Transverse colon (tissue), 4 donors: ENCODE measurements around the gene WDR27. TPM values are rescaled to one million over a fixed set of nuclear protein-coding genes. Genes with fewer than 3 reads are reported as not detected.

Experiments
- DNase-seq: peaks from one replicate; pipeline ENCODE4 v3.0.0-alpha.2; 2019
- H3K27ac ChIP-seq, 4 donors: fragments of 200-600 bp; sonication (generic); 2 replicates each; pipeline ENCODE4 v1.5.1; 2016 to 2018; ENCODE audit warnings: inconsistent platforms in 4 of 4
- H3K27me3 ChIP-seq: fragments of 200-600 bp; sonication (generic); 2 replicates; pipeline ENCODE4 v1.5.1; 2017; ENCODE audit warnings: inconsistent platforms
- H3K36me3 ChIP-seq, 4 donors: fragments of 200-600 bp; sonication (generic); 2 replicates each; pipeline ENCODE4 v1.5.1; 2017 to 2019; ENCODE audit warnings: inconsistent platforms in 4 of 4
- H3K4me1 ChIP-seq, 4 donors: fragments of 200-600 bp; sonication (generic); 2 replicates each; pipeline ENCODE4 v1.5.1; 2017 to 2020; ENCODE audit warnings: inconsistent platforms in 4 of 4
- H3K4me3 ChIP-seq, 4 donors: fragments of 200-600 bp; sonication (generic); 1 replicate in 1 of 4; 2 replicates in 3 of 4; pipeline versions ENCODE4 v1.5.1 to v1.6.1; 2017 to 2019; ENCODE audit warnings: inconsistent platforms in 4 of 4
- H3K9me3 ChIP-seq, 2 donors: fragments of 200-600 bp; sonication (generic); 2 replicates each; pipeline ENCODE4 v1.5.1; 2017 to 2019; ENCODE audit warnings: inconsistent platforms in 2 of 2
- EP300 ChIP-seq: sonication (generic); formaldehyde crosslinking; IDR thresholded peaks from one replicate; pipeline ENCODE4 v1.6.1; 2017; ENCODE audit warnings: antibody characterized with exemption, low read depth
- POLR2A ChIP-seq: fragments of 450-650 bp; IDR thresholded peaks from one replicate; pipeline ENCODE4 v1.6.1; 2016; ENCODE audit warnings: antibody characterized with exemption, mild to moderate bottlenecking, moderate library complexity
- POLR2AphosphoS5 ChIP-seq, 3 donors: sonication (generic); formaldehyde crosslinking; IDR thresholded peaks; one replicate each; pipeline ENCODE4 v1.6.1; 2016; ENCODE audit warnings: antibody characterized with exemption in 3 of 3
- WGBS, 2 donors: methylation state at CpG; one replicate each; pipeline ENCODE4 v1.1.5; 2018; ENCODE audit warnings: low coverage in 1 of 2; 5-methylcytosine and 5-hydroxymethylcytosine counted together
- in situ Hi-C, 4 donors: fragments of 200-750 bp; cut with MboI; loops; one replicate each; pipeline versions ENCODE4 v1.15.0 to v1.15.1; 2017; ENCODE audit warnings: low sequenced_read_pairs in 3 of 4, low pct_ligation_motif_present in 1 of 4, low pct_unique_long_range_greater_than_20kb in 1 of 4
- intact Hi-C: fragments of 100-400 bp; cut with DNase I; formaldehyde crosslinking; loops from one replicate; pipeline ENCODE4 v1.15.1; 2023; ENCODE audit warnings: low total_unique reads
- total RNA-seq, 4 donors: library from RNA; depleted of rRNA; stranded (reverse); fragments of >200 nt; gene quantifications; one replicate each; pipeline ENCODE4 v1.1.0, GENCODE V29; 2016
- TF ChIP-seq, protein P1 (sequence below), 5 experiments: fragments of 200-600 bp in 3 of 5; fragments of 450-650 bp in 2 of 5; sonication (generic) in 3 of 5; IDR thresholded peaks; 1 replicate in 2 of 5; 2 replicates in 3 of 5; pipeline ENCODE4 v1.5.1; 2016 to 2017; ENCODE audit warnings: antibody characterized with exemption in 5 of 5, inconsistent platforms in 3 of 5, mild to moderate bottlenecking in 2 of 5, moderate library complexity in 1 of 5

WDR27 gene
- total RNA-seq, 4 donors from 2014 or later = 44.9 to 75.0 (median 57.0) TPM

DNA sequence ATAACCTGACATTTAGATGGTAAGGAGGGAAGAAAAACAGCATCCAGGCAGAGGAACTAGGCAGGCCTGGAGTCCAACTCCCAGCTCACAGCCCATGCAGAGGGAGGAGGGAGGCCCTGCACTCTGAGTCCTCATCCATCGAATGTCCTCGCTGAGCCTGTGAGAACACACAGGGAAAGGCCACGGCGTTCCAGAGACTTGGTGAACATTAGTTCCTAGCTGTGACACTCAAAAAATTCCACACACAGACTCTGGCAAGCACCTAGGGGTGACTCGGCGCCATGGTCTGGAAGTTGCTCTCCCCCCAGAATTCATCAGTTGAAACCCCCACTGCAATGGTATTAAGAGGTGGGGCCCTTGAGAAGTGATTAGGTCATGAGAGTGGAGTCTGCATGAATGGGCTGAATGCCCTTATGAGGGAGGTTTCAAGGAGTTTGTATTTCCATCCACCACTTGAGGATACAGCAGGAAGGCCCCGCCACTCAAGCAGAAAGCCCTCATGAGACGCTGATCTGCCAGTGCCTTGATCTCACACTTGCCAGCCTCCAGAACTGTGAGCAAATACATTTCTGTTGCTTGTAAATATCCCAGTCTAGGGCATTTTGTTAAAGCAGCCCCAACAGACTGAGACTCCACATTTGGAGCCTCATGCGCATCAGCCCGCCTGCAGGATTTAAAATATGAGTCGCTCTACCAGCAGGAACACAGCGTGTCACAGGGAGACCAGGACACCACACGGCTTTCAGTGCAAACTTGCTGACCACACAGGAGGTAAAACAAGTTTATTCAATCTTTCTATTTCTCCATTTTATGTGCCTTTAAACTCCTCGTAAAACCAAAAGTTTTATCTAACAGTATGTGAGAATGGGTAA, 73.9 kb downstream of the WDR27 start:
- no peak overlapping the region for H3K4me3 ChIP-seq
- H3K27me3 ChIP-seq = no peaks in the 10 kb centered on the region
- TF ChIP-seq POLR2AphosphoS5 (IDR thresholded peaks at IDR 0.05) = no peak
- TF ChIP-seq, protein P1, sequence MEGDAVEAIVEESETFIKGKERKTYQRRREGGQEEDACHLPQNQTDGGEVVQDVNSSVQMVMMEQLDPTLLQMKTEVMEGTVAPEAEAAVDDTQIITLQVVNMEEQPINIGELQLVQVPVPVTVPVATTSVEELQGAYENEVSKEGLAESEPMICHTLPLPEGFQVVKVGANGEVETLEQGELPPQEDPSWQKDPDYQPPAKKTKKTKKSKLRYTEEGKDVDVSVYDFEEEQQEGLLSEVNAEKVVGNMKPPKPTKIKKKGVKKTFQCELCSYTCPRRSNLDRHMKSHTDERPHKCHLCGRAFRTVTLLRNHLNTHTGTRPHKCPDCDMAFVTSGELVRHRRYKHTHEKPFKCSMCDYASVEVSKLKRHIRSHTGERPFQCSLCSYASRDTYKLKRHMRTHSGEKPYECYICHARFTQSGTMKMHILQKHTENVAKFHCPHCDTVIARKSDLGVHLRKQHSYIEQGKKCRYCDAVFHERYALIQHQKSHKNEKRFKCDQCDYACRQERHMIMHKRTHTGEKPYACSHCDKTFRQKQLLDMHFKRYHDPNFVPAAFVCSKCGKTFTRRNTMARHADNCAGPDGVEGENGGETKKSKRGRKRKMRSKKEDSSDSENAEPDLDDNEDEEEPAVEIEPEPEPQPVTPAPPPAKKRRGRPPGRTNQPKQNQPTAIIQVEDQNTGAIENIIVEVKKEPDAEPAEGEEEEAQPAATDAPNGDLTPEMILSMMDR (IDR thresholded peaks at IDR 0.05) = no peak
- TF ChIP-seq POLR2A = no peak
- TF ChIP-seq EP300 = no peak
- no peaks in the 10 kb centered on the region for H3K36me3 ChIP-seq
- WGBS, 2 donors = 80 to 95% methylated on average over 2 to 14 of the region's 14 CpGs
- DNase-seq = no peak
- intact Hi-C loops (no loop called here), in situ Hi-C loops (no loop called here)
- H3K4me1 ChIP-seq = no peaks in the 10 kb centered on the region
- H3K27ac ChIP-seq = no peak overlapping the region
- no peaks in the 10 kb centered on the region for H3K9me3 ChIP-seq

DNA sequence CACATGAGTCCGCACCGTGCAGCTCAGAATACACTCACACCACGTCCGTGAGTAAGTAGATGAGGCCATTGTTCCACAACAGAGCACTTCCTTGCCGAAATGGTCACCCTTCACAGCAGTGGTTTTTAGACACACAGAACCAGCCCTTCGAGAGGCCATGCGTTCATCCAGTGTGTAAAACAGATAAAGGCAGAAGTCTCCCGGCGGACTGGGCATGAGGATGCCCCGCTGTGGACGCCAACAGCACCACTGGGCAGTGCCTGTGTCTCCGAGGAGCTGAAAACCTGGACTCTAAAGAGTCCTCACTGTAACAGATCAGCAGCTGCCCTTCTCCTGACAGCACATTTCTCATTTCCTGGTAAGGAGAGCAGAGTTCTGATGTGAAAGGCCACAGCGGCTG, 75.2 kb downstream of the WDR27 start:
- TF ChIP-seq, protein P1 (IDR thresholded peaks at IDR 0.05) = no peak
- no peak for TF ChIP-seq POLR2A
- TF ChIP-seq EP300 = no peak
- TF ChIP-seq POLR2AphosphoS5 (IDR thresholded peaks at IDR 0.05) = no peak
- no peaks in the 10 kb centered on the region for H3K36me3 ChIP-seq
- H3K4me3 ChIP-seq = no peak overlapping the region
- no peak overlapping the region for H3K27ac ChIP-seq
- H3K27me3 ChIP-seq = no peaks in the 10 kb centered on the region
- no peak for DNase-seq
- intact Hi-C loops (no loop called here), in situ Hi-C loops (no loop called here)
- no peaks in the 10 kb centered on the region for H3K9me3 ChIP-seq
- no peaks in the 10 kb centered on the region for H3K4me1 ChIP-seq
- 95 to 100% methylated on average over 3 to 13 of the region's 13 CpGs for WGBS, 2 donors

DNA sequence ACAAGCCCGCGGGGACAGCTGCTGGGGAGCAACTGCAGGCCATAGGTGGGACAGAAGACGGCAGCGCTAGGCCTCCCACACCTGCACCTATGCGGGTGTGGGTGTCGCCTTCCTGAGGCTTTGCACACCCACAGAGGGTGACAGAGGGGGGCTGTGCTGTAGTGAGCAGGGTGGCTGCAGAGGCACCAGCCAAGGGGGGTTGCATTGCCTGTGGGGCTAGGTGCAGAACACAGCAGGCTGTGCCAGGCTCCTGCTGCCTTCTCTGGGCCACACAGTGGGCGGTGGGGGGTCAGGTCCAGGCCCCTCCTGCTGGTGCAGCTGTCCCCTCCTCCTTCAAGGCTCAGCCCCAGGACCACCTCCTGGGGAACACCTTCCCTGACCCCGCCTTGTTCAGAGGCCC, 75.7 kb downstream of the WDR27 start:
- no peak for DNase-seq
- Histone ChIP-seq H3K27ac (no peak overlapping the region), H3K4me3 (no peak overlapping the region), H3K27me3 (no peaks in the 10 kb centered on the region), H3K9me3 (no peaks in the 10 kb centered on the region), H3K36me3 (no peaks in the 10 kb centered on the region), H3K4me1 (no peaks in the 10 kb centered on the region)
- TF ChIP-seq POLR2AphosphoS5 (IDR thresholded peaks at IDR 0.05) = no peak
- TF ChIP-seq, protein P1 (IDR thresholded peaks at IDR 0.05) = no peak
- no peak for TF ChIP-seq EP300
- TF ChIP-seq POLR2A = no peak
- 87% methylated on average over 8 of the region's 8 CpGs; no CpG with 5 or more reads in 1 of the 2 donors for WGBS, 2 donors
- in situ Hi-C loops = no loop called here
- intact Hi-C loops = no loop called here

DNA sequence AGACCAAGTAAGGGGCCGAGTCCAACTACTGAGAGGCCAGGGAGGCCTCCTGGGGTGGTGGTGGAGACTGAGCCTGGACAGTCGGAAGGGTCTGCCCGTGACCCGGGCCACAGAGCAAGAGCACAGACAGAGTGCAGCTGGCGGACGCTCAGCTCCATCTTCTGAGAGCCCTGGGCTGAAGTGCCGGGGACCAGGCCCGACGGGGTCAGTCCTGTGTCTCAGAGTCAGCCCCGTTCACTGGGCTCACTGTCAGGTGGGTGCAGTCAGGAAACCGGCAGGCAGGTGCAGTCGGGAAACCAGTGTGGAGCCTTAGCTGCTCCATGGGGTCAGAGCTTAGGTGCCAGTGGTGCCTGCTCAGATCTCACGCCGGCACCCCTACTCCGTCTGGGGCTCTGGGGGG, 76.5 kb downstream of the WDR27 start:
- Histone ChIP-seq H3K27ac (no peak overlapping the region), H3K4me3 (no peak overlapping the region), H3K36me3 (no peaks in the 10 kb centered on the region), H3K27me3 (no peaks in the 10 kb centered on the region), H3K9me3 (no peaks in the 10 kb centered on the region), H3K4me1 (no peaks in the 10 kb centered on the region)
- 98% methylated on average over 8 of the region's 15 CpGs; no CpG with 5 or more reads in 1 of the 2 donors for WGBS, 2 donors
- in situ Hi-C loops = no loop called here
- DNase-seq = no peak
- TF ChIP-seq EP300 = no peak
- intact Hi-C loops = no loop called here

DNA sequence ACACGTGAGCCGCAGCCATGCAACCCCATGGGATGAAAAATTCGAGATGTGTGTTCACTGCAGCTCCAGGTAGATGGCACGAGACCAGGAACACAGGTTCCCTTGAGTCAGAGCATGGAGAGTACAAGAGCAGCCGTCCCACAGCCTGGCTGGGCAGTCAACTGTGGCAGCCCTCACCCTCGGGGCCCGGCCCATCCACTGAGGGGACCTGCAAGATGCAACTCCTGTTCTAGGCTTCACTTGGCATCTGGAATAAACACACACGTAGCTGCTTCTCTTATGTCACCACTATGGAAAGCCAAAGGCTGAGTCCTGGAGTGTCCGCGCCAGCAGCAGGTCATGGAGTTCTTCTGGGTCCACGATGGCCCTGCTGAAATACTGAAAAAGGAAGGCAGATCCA, 77.0 kb downstream of the WDR27 start:
- H3K4me1 ChIP-seq = no peaks in the 10 kb centered on the region
- in situ Hi-C loops = no loop called here
- H3K4me3 ChIP-seq = no peak overlapping the region
- no peaks in the 10 kb centered on the region for H3K36me3 ChIP-seq
- intact Hi-C loops = no loop called here
- no peak overlapping the region for H3K27ac ChIP-seq
- H3K27me3 ChIP-seq = no peaks in the 10 kb centered on the region
- H3K9me3 ChIP-seq = no peaks in the 10 kb centered on the region
- TF ChIP-seq EP300 (no peak), POLR2AphosphoS5 (IDR thresholded peaks at IDR 0.05) (no peak), POLR2A (no peak)
- TF ChIP-seq, protein P1 (IDR thresholded peaks at IDR 0.05) = no peak
- WGBS, 2 donors = 80 to 92% methylated on average over 4 to 11 of the region's 11 CpGs
- DNase-seq = no peak
